ENCODE results near the gene TEDC1. TPM values are rescaled to one million over a fixed set of nuclear protein-coding genes. Genes with fewer than 3 reads are reported as not detected.

Gene TEDC1
- total RNA-seq, 4 donors from 2014 or later: 0.51 to 11.0 (median 9.4) TPM; not detected in 1

DNA sequence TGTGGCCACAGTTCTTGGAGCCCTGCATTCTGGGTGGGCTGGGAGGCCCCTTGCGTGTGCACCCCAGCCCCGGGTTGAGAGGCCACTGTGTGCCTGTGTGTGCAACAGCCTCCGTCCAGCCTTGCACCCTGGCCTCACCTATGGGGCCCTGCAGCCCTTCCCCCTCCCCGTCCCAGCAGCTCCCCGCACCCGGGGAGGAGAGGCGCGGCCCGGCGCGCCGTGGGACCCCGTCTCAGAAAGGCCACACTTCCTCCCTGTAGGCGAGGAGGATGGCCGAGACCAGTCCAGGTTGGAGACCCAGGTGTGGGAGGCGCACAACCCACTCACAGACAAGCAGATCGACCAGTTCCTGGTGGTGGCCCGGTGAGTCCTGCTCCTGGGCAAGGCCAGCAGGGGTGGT, 33.0 kb upstream of the TEDC1 start:
- Histone ChIP-seq H3K4me1 (no peaks in the 10 kb centered on the region), H3K4me3 (no peak overlapping the region), H3K36me3 (no peaks in the 10 kb centered on the region), H3K9me3 (no peaks in the 10 kb centered on the region), H3K27ac (no peak overlapping the region), H3K27me3 (no peaks in the 10 kb centered on the region)
- DNase-seq: no peak
- no peak for TF ChIP-seq POLR2A (IDR thresholded peaks at IDR 0.05)
- TF ChIP-seq, protein P1, sequence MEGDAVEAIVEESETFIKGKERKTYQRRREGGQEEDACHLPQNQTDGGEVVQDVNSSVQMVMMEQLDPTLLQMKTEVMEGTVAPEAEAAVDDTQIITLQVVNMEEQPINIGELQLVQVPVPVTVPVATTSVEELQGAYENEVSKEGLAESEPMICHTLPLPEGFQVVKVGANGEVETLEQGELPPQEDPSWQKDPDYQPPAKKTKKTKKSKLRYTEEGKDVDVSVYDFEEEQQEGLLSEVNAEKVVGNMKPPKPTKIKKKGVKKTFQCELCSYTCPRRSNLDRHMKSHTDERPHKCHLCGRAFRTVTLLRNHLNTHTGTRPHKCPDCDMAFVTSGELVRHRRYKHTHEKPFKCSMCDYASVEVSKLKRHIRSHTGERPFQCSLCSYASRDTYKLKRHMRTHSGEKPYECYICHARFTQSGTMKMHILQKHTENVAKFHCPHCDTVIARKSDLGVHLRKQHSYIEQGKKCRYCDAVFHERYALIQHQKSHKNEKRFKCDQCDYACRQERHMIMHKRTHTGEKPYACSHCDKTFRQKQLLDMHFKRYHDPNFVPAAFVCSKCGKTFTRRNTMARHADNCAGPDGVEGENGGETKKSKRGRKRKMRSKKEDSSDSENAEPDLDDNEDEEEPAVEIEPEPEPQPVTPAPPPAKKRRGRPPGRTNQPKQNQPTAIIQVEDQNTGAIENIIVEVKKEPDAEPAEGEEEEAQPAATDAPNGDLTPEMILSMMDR (IDR thresholded peaks at IDR 0.05): no peak
- intact Hi-C loops (cut with DNase I; ENCODE audit: low total_unique reads): no loop called here

DNA sequence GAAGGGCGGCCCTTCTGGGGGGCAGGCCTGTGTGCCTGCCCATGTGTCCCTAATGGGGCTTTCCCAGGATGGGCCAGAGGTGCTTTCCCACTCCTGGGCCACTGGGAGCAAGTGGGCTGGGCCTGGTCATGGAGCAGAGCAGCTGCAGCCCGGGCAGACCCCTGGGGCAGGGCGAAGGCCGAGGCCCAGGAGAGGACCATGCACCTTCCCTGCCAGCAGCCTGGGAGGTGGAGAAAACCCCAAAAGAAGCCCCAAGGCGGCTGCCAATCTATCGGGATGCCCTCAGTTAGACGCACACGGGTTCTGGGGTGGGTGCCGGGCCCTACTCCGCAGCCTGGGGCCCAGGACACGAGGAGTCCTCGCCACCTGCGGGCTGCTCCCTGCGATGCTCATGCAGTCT, 32.5 kb upstream of the TEDC1 start:
- no peaks in the 10 kb centered on the region for H3K27me3 ChIP-seq
- TF ChIP-seq, protein P1 (IDR thresholded peaks at IDR 0.05): no peak
- TF ChIP-seq POLR2A (IDR thresholded peaks at IDR 0.05): no peak
- H3K4me1 ChIP-seq: no peaks in the 10 kb centered on the region
- DNase-seq: no peak
- no peak overlapping the region for H3K27ac ChIP-seq
- H3K9me3 ChIP-seq: no peaks in the 10 kb centered on the region
- H3K4me3 ChIP-seq: no peak overlapping the region
- no peaks in the 10 kb centered on the region for H3K36me3 ChIP-seq
- intact Hi-C loops (cut with DNase I; ENCODE audit: low total_unique reads): no loop called here

DNA sequence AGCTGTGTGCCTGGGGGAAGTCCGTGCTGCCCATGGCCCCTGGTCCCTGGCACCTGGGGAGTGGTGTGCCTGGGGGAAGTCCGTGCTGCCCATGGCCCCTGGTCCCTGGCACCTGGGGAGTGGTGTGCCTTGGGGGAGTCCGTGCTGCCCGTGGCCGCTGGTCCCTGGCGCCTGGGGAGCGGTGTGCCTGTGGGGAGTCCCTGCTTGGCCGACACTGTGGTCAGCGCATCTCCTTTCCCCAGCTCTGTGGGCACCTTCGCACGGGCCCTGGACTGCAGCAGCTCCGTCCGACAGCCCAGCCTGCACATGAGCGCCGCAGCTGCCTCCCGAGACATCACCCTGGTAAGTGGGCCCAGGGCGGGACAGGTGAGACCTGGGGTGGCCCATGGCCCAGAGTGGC, 30.9 kb upstream of the TEDC1 start:
- intact Hi-C loops (cut with DNase I; ENCODE audit: low total_unique reads): no loop called here
- TF ChIP-seq, protein P1 (IDR thresholded peaks at IDR 0.05): no peak
- TF ChIP-seq POLR2A (IDR thresholded peaks at IDR 0.05): no peak
- Histone ChIP-seq H3K27ac (no peak overlapping the region), H3K4me3 (no peak overlapping the region), H3K36me3 (no peaks in the 10 kb centered on the region), H3K4me1 (no peaks in the 10 kb centered on the region), H3K9me3 (no peaks in the 10 kb centered on the region), H3K27me3 (no peaks in the 10 kb centered on the region)
- DNase-seq: no peak

DNA sequence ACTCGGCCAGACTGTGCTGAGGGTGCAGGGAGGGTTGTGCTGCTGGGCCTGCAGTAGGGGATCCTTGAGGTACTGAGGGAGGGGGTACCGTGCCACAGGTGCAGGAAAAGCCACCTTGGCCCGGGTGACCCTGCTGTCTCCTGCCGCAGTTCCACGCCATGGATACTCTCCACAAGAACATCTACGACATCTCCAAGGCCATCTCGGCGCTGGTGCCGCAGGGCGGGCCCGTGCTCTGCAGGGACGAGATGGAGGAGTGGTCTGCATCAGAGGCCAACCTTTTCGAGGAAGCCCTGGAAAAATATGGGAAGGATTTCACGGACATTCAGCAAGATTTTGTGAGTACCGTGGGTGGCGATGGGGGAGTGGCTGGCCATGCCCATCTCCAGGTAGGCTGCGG, 30.4 kb upstream of the TEDC1 start:
- no peaks in the 10 kb centered on the region for H3K36me3 ChIP-seq
- intact Hi-C loops (cut with DNase I; ENCODE audit: low total_unique reads): no loop called here

DNA sequence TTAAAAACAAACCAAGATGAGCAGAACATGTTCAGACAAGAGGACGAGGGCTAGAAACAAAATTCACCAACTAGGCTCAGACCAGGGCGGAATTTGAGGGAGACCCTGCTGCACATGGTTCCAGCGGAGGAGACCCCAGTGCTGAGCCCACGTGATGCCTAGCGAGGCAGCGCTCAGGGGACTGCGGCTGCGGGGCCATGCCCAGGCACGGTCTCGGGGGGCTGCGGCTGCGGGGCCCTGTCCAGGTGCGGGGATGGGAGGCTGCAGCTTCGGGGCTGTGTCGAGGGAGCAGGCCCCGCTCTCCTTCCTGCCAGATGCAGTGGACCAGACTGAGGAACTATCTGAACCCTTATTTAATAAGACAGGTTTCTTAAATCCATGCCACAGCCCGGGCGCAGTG, 29.1 kb upstream of the TEDC1 start:
- Histone ChIP-seq H3K36me3 (no peaks in the 10 kb centered on the region), H3K4me1 (no peaks in the 10 kb centered on the region), H3K27ac (no peak overlapping the region), H3K9me3 (no peaks in the 10 kb centered on the region), H3K27me3 (no peaks in the 10 kb centered on the region), H3K4me3 (no peak overlapping the region)
- intact Hi-C loops (cut with DNase I; ENCODE audit: low total_unique reads): no loop called here
- no peak for DNase-seq
- no peak for TF ChIP-seq POLR2A (IDR thresholded peaks at IDR 0.05)
- TF ChIP-seq, protein P1 (IDR thresholded peaks at IDR 0.05): no peak

More for the DNA sequence above, 30.4 kb upstream of the TEDC1 start:
- DNase-seq: no peak
- Histone ChIP-seq H3K27ac (no peak overlapping the region), H3K4me1 (no peaks in the 10 kb centered on the region), H3K27me3 (no peaks in the 10 kb centered on the region), H3K4me3 (no peak overlapping the region), H3K9me3 (no peaks in the 10 kb centered on the region)
- TF ChIP-seq, protein P1 (IDR thresholded peaks at IDR 0.05): no peak
